HCT116 (cell line): ENCODE results near the gene ERBB4. TPM values are rescaled to one million over a fixed set of nuclear protein-coding genes. Genes with fewer than 3 reads are reported as not detected.

ENCODE experiments used
- ATAC-seq: fragments of 200-7000 bp; cut with Tn5 transposase; 2 replicates; pipeline ENCODE4 v1.9.1; 2020; ENCODE audit warnings: mild to moderate bottlenecking, moderate library complexity
- BruUV-seq: library from RNA; stranded (reverse); fragments of 400-500 nt; replicated peaks from 2 replicates; lab custom pipeline; 2021; lab: Mats Ljungman, UMichigan
- CTCF ChIA-PET: fragments of 300-600 bp; sonication (Branson Sonifier 250); formaldehyde crosslinking; loops from one replicate; lab custom pipeline; 2021; ENCODE audit warnings: antibody characterized with exemption; lab: Charles Lee
- POLR2A ChIA-PET: fragments of 300-600, 350-600 bp; sonication (Branson Sonifier 250); formaldehyde crosslinking; loops from one replicate; lab custom pipeline; 2021; ENCODE audit warnings: antibody characterized with exemption; lab: Charles Lee
- RAD21 ChIA-PET, 2 experiments: fragments of 300-600 bp; sonication (Branson Sonifier 250); formaldehyde crosslinking; loops; one replicate each; lab custom pipeline; 2023; ENCODE audit warnings: low total read pairs in 2 of 2; ENCODE audit not compliant: uncharacterized antibody in 2 of 2, unreplicated experiment in 2 of 2, low non-redundant PET in 1 of 2; lab: Charles Lee
- DNase-seq: peaks from one replicate; pipeline ENCODE4 v3.0.0-alpha.2; 2010; ENCODE audit warnings: low read depth, low spot score
- H2AFZ ChIP-seq: fragments of 200-600 bp; shearing (Covaris generic), sonication (generic); 2 replicates; pipeline ENCODE4 v1.6.1; 2017; ENCODE audit warnings: low read depth, mixed run types, mixed read lengths, antibody characterized with exemption, low read length; ENCODE audit not compliant: poor library complexity, severe bottlenecking
- H3K27ac ChIP-seq: 2 replicates; pipeline ENCODE4 v1.5.1; 2012; ENCODE audit warnings: low read depth, low read length
- H3K27me3 ChIP-seq: fragments of 200-600 bp; sonication (generic); 2 replicates; pipeline ENCODE4 v1.6.1; 2016; ENCODE audit warnings: mixed run types, low read length, mixed read lengths; ENCODE audit not compliant: insufficient read depth
- H3K36me3 ChIP-seq, 2 experiments: fragments of 200-500 bp in 1 of 2; fragments of 200-600 bp in 1 of 2; sonication (Bioruptor generic) in 1 of 2; sonication (generic) in 1 of 2; 2 replicates each; pipeline versions ENCODE4 v1.5.1 to v1.6.1; 2014 to 2016; ENCODE audit warnings: low read length in 2 of 2, inconsistent platforms in 1 of 2, mixed read lengths in 1 of 2, mixed run types in 1 of 2; ENCODE audit not compliant: insufficient read depth in 2 of 2, control insufficient read depth in 1 of 2
- H3K4me1 ChIP-seq, 2 experiments: fragments of 200-600 bp in 1 of 2; sonication (generic) in 1 of 2; 2 replicates each; pipeline versions ENCODE4 v1.5.1 to v1.6.1; 2012 to 2017; ENCODE audit warnings: low read length in 2 of 2, inconsistent platforms in 1 of 2, mild to moderate bottlenecking in 1 of 2, mixed read lengths in 1 of 2, mixed run types in 1 of 2, moderate library complexity in 1 of 2; ENCODE audit not compliant: insufficient read depth in 2 of 2, control insufficient read depth in 1 of 2
- H3K4me2 ChIP-seq: fragments of 200-600 bp; sonication (generic); 2 replicates; pipeline ENCODE4 v1.6.1; 2017; ENCODE audit warnings: mixed run types, low read length, mixed read lengths
- H3K4me3 ChIP-seq, 2 experiments: fragments of 200-600 bp in 1 of 2; sonication (generic) in 1 of 2; replicated peaks in 1 of 2; 2 replicates each; pipeline ENCODE4 v1.5.1; 2011 to 2016; ENCODE audit warnings: low read length in 2 of 2, control low read depth in 1 of 2, low read depth in 1 of 2, mild to moderate bottlenecking in 1 of 2, mixed read lengths in 1 of 2, mixed run types in 1 of 2
- H3K79me2 ChIP-seq: fragments of 200-600 bp; sonication (generic); 2 replicates; pipeline ENCODE4 v1.6.1; 2017; ENCODE audit warnings: mild to moderate bottlenecking, mixed run types, low read length, moderate library complexity, mixed read lengths; ENCODE audit not compliant: insufficient read depth
- H3K9ac ChIP-seq: fragments of 200-600 bp; sonication (generic); 2 replicates; pipeline ENCODE4 v1.6.1; 2016; ENCODE audit warnings: low read length, mixed read lengths
- H3K9me2 ChIP-seq: fragments of 200-600 bp; sonication (generic), shearing (Covaris generic); 2 replicates; pipeline ENCODE4 v1.6.1; 2017; ENCODE audit warnings: mixed run types, mild to moderate bottlenecking, moderate library complexity; ENCODE audit not compliant: insufficient read depth
- H3K9me3 ChIP-seq, 2 experiments: fragments of 200-500 bp in 1 of 2; fragments of 200-600 bp in 1 of 2; sonication (Bioruptor generic) in 1 of 2; sonication (generic) in 1 of 2; 2 replicates each; pipeline ENCODE4 v1.6.1; 2014 to 2017; ENCODE audit warnings: low read length in 2 of 2, mixed read lengths in 2 of 2, inconsistent platforms in 1 of 2, low read depth in 1 of 2, mild to moderate bottlenecking in 1 of 2, mixed run types in 1 of 2, moderate library complexity in 1 of 2; ENCODE audit not compliant: control insufficient read depth in 1 of 2, insufficient read depth in 1 of 2
- H4K20me1 ChIP-seq: fragments of 200-600 bp; sonication (generic), shearing (Covaris generic); 2 replicates; pipeline ENCODE4 v1.6.1; 2017; ENCODE audit warnings: mixed run types, mild to moderate bottlenecking, moderate library complexity; ENCODE audit not compliant: insufficient read depth
- EGR1 ChIP-seq: IDR thresholded peaks from 2 replicates; pipeline ENCODE4 v1.6.1; 2012; ENCODE audit warnings: low read depth
- EZH2 ChIP-seq: fragments of 200-600 bp; sonication (generic); IDR thresholded peaks from 2 replicates; pipeline ENCODE4 v1.6.1; 2017; ENCODE audit warnings: antibody characterized with exemption, mixed run types
- POLR2A ChIP-seq: IDR thresholded peaks from 2 replicates; pipeline ENCODE4 v1.7.0; 2011; ENCODE audit warnings: borderline replicate concordance; ENCODE audit not compliant: insufficient read depth, insufficient read length; ENCODE audit errors: extremely low read depth
- RAD21 ChIP-seq: IDR thresholded peaks from 2 replicates; pipeline ENCODE4 v1.6.1; 2012; ENCODE audit warnings: low read depth, mild to moderate bottlenecking
- REST ChIP-seq: IDR thresholded peaks from 2 replicates; pipeline ENCODE4 v1.6.1; 2012; ENCODE audit warnings: low read depth
- SP1 ChIP-seq: IDR thresholded peaks from 2 replicates; pipeline ENCODE4 v1.6.1; 2012; ENCODE audit warnings: low read depth
- YY1 ChIP-seq: IDR thresholded peaks from 2 replicates; pipeline ENCODE4 v1.6.1; 2011; ENCODE audit warnings: low read length, low read depth, moderate library complexity, mild to moderate bottlenecking; ENCODE audit not compliant: insufficient replicate concordance; ENCODE audit errors: extremely low read depth
- ZFX ChIP-seq: fragments of 450-650 bp; IDR thresholded peaks from 2 replicates; pipeline ENCODE4 v1.6.1; 2017
- ZNF274 ChIP-seq: fragments of 200-500 bp; sonication (Bioruptor generic); IDR thresholded peaks from 2 replicates; pipeline ENCODE4 v1.6.1; 2014; ENCODE audit warnings: mild to moderate bottlenecking, low read depth, low read length, inconsistent platforms
- intact Hi-C: fragments of 100-400 bp; cut with micrococcal nuclease; formaldehyde crosslinking; loops from 2 replicates; pipeline ENCODE4 v1.10.0; 2022
- total RNA-seq: library from RNA; stranded (reverse); gene quantifications from one replicate; pipeline ENCODE4 v1.2.1, GENCODE V29; 2021; ENCODE audit not compliant: unreplicated experiment
- TF ChIP-seq, protein P1 (sequence below): IDR thresholded peaks from 2 replicates; pipeline ENCODE4 v1.6.1; 2012
- TF ChIP-seq, protein P2 (sequence below): IDR thresholded peaks from 2 replicates; pipeline ENCODE4 v1.6.1; 2011; ENCODE audit warnings: mild to moderate bottlenecking, low read length, moderate library complexity; ENCODE audit not compliant: insufficient replicate concordance; ENCODE audit errors: extremely low read depth

Gene ERBB4
- total RNA-seq, 1 experiment from 2014 or later, result 0.10 TPM

GRCh38 chr2:211494536-211494935 lies 1044.1 kb downstream of the ERBB4 start:
- Histone ChIP-seq H3K27me3 (no peaks in the 10 kb centered on the region), H3K9ac (no peak overlapping the region), H4K20me1 (no peaks in the 10 kb centered on the region), H3K4me3 (no peak overlapping the region), H3K9me3 (no peaks in the 10 kb centered on the region), H3K9me2 (no peaks in the 10 kb centered on the region), H3K27ac (no peak overlapping the region), H2AFZ (no peak overlapping the region), H3K4me1 (no peaks in the 10 kb centered on the region), H3K79me2 (no peaks in the 10 kb centered on the region), H3K4me2 (no peak overlapping the region), H3K36me3 (no peaks in the 10 kb centered on the region)
- ChIA-PET POLR2A (no interaction called here), CTCF (interaction anchor here (0.8 kb wide), 1 partner anchor 47 kb away, joined by 3 read pairs; no protein-coding TSS in a partner anchor), RAD21 (no interaction called here)
- no peak for DNase-seq
- intact Hi-C loops, result no loop called here
- no peak for ATAC-seq
- BruUV-seq, result no TSS peak
- TF ChIP-seq POLR2A, result no peak
- TF ChIP-seq YY1, result no peak
- no peak for TF ChIP-seq ZNF274
- no peak for TF ChIP-seq SP1
- TF ChIP-seq EGR1, result no peak
- TF ChIP-seq RAD21, result no peak
- TF ChIP-seq ZFX, result no peak
- TF ChIP-seq, protein P1, sequence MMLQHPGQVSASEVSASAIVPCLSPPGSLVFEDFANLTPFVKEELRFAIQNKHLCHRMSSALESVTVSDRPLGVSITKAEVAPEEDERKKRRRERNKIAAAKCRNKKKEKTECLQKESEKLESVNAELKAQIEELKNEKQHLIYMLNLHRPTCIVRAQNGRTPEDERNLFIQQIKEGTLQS, result no peak
- no peak for TF ChIP-seq EZH2
- TF ChIP-seq REST, result no peak
- TF ChIP-seq, protein P2, sequence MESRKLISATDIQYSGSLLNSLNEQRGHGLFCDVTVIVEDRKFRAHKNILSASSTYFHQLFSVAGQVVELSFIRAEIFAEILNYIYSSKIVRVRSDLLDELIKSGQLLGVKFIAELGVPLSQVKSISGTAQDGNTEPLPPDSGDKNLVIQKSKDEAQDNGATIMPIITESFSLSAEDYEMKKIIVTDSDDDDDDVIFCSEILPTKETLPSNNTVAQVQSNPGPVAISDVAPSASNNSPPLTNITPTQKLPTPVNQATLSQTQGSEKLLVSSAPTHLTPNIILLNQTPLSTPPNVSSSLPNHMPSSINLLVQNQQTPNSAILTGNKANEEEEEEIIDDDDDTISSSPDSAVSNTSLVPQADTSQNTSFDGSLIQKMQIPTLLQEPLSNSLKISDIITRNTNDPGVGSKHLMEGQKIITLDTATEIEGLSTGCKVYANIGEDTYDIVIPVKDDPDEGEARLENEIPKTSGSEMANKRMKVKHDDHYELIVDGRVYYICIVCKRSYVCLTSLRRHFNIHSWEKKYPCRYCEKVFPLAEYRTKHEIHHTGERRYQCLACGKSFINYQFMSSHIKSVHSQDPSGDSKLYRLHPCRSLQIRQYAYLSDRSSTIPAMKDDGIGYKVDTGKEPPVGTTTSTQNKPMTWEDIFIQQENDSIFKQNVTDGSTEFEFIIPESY, result no peak
